GM21367 (cell line): ENCODE results near the gene POU2F3.

Experiments
- ATAC-seq: cut with Tn5 transposase; IDR thresholded peaks from one replicate; pipeline ENCODE4 v1.9.1; 2021; ENCODE audit not compliant: unreplicated experiment

POU2F3 gene

DNA sequence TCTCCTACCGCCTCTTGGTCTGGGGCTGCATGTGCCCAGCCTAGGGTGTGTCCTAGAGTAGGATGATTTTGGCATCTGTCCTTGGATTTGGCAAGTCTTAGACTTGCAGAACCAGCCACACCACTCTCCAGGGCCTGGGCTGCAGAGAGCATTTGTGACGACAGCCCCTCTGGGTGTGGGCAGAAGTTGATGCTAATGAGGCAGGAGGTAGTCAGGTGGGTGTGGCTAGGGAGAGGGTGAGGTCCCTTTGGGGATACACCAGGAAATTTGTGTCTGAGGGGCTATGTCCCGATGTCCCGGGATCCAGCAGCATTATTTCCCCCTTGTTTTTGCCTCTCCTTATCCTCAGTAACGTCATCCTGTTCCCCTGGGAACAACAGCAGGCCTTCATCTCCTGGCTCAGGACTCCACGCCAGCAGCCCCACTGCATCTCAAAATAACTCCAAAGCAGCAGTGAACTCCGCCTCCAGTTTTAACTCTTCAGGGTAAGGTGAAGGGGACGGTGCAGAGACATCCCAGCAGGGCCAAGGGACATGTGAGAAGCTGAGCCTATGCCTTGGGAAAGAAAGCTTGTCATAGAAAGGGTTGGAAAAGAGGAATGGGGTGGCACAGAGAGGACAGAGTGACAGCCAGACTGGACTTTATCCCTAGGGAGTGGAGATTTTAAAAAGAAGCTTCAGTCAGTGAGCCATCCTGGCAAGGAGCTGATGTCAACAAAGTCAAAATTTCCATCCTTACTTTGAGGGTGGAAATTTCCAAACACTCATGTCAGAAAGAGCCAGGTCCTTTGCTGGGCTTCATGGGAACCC is 77.1 kb downstream of the POU2F3 start:
- no peak for ATAC-seq

DNA sequence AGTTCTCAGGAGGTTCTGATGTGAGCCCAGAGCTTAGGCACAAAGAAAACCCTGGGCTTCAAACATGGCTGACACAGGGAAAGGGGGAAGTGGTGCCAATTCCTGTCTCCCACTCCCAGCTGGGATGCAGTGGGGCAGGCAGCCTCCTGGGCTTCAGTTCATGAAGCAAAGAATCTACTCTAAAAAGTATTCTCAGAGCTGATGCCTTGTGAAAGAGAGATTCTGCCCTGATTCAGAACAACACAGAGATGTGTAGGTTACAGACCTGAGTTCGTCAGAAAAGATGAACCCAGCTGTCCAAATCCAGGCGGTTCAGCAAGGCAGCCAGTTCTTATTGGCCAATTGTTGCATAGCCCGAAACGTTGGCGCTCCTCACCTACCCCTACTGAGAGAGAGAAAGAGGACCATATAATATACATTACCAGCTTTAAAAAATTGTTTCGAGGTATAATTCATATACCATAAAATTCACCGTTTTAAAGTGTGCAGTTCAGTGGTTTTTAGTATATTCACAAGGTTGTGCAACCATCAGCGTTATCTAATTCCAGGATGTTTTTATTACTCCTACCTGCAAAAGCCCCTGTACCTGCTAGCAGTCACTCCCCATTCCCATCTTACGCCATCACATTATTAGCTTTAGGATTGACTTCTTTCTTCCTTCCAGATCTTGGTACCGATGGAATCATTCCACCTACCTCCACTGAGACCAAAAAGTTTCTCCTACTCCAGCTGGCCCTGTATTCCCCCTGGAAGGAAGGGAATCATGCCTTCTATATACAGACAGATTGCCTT is 77.9 kb downstream of the POU2F3 start:
- ATAC-seq, result no peak

DNA sequence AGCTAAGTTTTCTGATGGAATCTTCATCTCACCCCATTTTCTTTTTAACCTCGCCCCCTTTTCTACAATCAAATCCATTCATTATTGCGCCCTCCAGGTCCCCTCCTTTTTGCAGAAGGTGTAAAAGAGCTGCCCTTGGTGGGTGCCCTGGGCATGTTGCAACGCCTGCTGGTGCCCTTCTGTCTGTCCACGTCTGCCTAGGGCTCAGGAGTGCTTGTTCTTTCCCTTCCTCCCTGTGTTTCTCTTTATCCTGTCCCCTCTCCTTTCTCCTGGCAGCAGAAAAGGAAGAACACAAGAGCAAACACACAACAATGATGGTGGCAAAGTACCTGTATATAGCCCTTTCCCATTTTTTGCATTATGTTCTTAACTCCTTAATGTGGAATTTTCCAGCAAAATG is 79.0 kb downstream of the POU2F3 start:
- ATAC-seq, result no peak

DNA sequence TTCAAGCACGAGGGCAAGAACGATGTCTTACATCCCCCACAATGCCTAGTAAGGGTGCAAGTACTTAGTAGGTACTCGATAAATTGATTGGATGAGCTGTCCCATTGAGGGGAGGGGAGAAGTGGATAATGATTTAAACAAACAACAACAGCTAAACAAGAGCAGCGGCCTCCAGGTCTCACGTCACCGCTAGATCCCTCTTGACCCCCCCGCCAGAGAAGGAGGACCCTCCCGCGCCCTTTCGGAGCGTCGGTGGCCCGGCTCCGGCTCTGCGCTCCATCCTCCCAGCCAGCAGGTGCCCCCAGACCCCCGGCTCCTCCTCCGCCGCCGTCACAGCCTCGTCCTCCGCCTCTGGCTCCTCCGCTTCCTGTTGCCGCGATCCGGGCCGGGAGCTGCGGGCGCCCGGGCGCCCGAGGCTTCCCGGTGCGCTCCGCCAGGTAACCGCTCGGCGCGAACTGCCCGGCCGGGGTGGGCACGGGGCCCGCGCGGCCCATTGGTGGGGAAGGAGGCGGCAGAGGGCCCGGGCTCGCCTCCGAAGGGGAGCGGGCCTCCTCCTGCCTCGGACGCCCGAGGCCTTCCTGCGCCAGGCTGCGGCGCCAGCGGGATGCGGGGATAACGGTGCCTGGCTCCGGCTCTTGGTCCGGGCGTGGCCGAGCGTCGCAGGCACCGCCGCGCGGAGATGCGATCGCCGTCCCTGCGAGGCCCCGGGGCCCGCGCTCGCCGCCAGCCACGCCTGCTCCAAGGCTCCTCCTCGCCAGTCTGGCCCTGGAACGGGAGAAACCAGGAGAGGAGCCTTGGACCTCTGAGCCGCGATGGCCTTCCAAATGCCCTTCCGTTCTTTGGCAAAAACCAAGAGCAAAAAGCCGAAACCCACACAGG is 85.2 kb downstream of the POU2F3 start, which contains the start of gene TLCD5:
TLCD5 (plus strand) TSS at position 368 of the 879 bp plus-strand sequence. CDS start 2,143 bp downstream, outside the sequence.
- no peak for ATAC-seq

DNA sequence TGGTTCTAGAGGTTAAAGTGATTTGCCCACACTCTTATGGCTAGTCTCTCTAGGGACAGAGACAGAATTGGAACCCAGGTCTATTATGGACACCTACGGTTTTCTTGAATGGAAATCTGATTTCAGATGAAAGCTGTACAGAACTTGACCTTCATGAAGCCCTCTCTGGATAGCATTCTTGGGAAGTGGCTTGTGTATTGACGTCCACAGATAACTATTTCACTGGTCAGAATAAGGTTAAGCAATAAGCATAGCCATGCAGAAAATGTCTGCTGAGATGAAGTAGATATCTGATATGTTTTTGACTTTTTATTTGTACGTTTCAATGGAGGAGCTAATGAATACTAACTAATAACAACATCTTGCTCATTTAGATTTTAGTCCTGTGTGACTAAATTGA is 86.3 kb downstream of the POU2F3 start:
- ATAC-seq, result no peak

DNA sequence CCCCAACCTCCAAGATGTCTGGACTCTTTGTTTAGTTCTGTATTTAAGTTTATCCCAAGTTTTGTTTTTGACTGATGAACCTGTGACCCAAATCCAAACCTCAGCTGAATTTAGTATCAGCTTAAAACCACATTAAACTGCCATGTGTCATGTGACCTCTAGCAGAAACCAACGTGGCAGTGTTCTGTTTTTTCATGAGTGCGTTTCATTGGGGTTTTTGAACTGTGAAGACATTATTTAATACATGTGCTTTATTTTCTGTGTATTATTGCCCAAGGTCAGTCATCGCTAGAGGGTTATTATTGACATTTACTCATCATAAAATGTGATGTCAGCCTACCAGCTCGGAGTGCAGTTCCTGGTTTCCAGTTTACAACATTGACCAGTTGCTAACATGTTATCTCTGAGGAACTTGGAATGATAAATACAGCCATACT is 86.9 kb downstream of the POU2F3 start:
- ATAC-seq, result no peak

DNA sequence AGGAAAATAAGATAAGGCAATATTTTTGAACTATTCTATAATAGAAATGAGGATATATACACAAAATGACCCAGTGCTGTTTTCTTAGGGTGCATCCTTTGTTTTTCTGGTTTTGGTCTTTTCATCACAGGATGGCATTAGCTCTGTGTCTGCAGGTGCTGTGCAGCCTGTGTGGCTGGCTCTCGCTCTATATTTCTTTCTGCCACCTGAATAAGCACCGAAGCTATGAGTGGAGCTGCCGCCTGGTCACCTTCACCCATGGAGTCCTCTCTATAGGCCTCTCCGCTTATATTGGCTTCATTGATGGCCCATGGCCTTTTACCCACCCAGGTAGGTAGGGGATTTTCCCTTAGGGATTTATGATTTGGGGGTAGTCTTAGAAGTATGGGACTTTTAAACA is 87.4 kb downstream of the POU2F3 start:
- ATAC-seq, result no peak

DNA sequence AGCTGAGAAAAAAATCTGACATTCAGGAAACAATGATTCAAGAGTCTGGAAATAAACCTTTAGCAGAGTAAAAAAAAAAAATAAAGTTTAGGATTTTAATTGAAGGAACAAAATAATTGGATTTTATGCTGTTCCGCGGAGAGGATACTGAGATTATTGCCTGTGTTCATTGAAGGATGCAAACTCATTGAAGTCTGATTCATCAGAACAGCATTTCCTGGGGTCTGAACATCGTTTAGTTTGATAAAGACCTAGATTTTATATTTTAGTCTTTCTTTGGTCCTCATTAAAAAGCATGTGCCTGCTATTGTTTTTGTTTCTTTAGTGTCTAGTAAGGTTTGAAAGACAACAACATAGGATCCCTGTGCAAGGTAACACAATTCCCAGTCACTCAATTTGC is 89.6 kb downstream of the POU2F3 start:
- no peak for ATAC-seq

DNA sequence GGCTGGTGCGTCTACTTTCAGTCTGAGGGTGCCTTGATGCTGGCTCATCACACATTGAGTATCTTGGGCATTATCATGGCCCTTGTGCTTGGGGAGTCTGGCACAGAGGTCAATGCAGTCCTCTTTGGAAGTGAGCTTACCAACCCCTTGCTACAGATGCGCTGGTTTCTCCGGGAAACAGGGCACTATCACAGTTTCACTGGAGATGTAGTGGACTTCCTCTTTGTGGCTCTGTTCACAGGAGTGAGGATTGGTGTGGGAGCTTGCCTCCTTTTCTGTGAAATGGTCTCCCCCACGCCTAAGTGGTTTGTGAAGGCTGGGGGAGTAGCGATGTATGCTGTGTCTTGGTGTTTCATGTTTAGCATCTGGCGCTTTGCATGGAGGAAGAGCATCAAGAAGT is 90.1 kb downstream of the POU2F3 start:
- ATAC-seq, result no peak

DNA sequence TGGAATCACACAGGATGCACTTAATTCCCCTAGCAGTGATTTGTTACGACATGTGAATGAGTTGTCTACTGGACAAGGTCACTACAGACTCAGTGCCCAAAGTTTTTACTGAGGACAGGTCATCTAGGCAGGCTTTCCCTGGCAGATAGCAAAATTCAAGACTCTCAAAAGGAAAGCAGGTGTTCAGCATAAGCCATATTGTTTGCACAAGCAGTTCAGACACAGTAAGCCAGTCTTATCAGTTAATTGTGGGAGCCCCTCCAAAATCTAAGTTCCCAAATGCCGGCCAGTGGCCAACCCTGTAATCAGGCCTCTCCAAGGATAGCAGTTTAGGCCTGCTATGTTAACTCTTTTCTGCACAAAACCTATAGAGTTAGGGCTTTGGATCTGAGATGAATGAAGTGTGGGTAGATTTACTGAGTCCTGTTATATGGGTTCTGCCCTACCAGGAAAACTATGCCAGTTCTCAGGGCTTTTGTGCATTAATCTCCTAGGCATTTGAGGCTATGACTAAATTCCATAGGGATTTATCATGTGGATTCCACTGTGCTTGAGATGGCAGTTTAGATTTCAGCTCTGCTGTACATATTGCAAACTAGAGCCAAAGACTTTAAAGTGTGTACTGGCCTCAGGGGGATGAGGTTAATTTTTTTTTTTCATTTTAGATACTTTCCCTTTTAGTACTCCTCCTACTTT is 91.5 kb downstream of the POU2F3 start:
- no peak for ATAC-seq

DNA sequence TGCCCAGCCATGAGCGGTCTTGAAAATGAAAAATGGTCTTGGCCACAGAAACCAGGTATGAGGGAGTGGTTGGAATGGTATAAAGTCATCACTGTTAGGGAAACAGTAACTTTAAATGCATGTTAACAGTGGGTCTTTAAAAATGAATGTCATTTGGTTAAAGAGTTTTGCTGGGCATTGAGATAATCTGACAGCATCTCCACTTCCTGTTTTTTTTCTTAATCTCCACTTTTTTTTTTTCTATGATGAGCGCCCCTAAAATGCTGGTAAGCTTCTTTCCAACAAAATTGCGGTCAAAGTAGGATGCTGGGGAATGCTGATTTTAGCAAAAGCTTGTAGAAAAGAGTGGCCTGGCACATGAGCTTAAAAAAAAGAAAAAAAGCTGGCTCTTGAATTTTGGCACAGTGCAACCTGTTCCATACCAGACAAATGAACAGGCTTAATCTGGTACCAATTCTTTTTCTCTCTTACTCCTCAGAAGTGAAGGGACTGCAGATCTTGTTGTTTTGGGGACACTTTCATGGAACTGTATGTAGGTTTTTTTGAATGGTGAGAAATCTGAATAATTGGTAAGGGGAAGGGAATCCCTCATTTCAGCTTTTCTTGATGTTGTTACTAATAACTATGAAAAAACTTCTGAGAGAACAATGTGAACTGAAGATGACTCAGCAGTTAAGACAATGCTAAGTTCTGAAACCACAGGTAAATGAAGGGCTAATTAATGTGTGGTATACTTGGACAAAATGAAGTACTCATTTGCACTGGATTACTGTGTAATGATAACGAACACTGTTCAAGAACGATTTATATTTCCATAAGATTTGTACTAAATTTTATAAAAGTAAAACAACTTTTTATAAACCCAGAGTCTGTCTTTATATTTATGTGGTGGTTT is 93.1 kb downstream of the POU2F3 start:
- no peak for ATAC-seq

DNA sequence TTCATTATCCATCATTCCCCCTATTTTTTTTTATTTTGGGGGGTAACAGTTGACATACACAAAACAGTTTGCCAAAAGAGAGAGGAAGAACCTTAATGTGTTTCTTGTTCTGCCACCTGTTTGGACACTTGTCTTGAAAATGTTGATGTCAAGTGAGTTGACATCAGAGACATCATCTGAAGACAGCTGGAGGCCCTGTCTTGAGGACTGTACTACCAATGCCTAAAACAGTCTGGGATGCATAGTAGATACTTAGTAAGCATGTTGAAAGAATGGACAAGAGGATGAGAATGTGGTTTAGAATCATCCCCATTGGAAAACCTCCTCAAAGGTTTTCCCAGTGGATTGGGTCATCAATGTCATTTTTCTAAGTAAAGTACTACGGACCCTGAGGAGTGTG is 93.9 kb downstream of the POU2F3 start:
- ATAC-seq, result no peak

DNA sequence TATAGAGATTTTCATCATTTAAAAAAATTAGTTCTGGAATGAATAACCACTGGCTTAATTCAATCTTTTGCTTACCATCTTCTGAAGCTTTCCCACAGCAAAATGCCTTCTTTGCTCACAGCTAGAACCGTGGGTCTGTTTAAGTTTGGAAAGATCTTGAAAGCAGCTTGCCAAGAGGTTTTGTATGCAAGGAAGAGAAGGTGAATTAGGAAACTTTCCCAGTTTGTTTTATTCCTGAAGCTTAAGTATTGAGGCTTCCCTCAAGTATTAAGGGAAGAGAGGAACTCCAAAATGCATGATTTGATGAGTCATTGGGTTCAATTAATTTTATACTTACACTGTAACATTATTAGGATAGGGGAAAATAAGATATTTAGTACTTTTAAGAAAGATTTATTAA is 94.4 kb downstream of the POU2F3 start:
- ATAC-seq, result no peak

DNA sequence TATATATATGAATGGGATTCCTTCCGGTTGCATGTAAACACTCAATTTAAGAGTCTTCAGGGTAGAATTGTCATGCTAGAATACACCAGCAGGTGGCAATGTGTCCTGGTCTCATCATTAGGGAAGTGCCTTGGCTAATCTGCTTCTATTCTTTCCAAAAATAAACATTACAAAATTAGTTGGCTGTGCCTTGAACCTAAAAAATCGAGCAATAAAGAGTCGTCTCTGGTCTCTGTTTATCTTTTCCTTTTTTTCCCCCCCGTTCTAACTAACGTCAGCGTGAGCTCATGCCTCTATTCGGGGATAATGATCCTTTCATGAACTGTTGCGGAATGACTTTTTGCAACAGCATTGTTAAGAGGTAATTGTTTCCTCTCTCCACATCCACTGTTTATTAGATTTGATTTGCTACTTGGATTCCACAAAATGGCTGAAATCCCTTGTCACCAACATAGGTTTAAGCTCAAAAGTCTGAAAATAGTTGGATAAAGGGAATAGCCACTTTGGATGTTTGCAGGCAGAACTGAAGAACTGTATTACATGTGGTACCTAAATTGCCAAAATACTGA is 95.0 kb downstream of the POU2F3 start:
- ATAC-seq, result no peak

DNA sequence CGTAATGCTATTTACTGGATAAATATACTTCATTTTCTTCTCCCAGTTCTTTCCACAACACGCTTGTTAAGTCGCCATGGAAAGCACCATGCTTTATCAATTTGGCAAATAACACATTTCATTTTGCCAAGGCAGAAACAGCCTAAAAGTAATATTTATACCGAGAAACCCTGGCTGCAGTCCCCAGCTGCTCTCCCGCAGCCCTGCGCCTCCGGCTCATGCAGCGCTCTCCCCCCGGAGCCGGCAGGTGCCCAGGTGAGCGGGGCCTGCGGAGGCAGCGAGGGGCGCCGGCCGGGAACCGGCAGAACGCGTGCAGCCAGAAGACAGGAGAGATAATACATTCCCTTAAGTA is 95.6 kb downstream of the POU2F3 start:
- ATAC-seq, result no peak

DNA sequence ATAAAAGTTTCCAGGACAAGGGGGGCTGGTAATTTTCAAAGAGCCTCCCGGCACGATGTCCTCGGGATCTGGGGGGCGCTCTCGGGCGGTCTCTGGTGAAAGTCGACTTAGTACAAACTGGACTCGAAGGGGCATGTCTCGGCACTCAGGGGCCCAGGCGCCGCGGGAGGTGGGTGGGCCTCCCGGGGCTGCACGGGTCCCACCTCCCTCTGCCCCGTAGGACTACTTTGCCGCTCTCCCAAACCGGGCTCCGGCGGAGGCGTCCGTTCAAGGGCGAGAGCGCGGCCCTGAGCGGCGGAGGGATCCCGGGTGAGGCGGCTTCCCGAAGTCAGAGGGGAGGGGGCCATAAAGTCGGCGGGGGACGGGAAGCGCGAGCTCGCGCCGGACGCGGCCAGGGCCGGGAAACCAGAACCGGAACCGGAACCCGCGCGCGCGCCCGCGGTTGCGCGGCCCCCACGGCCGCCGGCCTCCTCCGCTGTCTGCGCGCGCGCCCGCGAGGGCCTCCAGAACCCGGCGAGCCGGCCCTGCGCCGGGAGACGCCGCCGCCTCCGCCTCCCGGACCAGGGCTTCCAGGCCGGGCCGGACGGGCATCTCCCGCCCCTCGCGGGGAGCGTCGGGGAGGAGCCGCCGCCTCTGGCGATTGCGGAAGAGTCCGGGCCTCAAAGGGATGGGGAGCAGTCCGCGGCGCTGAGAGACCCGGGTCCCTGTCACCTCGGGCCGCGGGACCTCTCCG is 96.1 kb downstream of the POU2F3 start, which contains the start of gene ARHGEF12:
ARHGEF12 (plus strand) TSS at position 506 of the 733 bp plus-strand sequence. CDS start 831 bp downstream, outside the sequence.
- no peak for ATAC-seq

DNA sequence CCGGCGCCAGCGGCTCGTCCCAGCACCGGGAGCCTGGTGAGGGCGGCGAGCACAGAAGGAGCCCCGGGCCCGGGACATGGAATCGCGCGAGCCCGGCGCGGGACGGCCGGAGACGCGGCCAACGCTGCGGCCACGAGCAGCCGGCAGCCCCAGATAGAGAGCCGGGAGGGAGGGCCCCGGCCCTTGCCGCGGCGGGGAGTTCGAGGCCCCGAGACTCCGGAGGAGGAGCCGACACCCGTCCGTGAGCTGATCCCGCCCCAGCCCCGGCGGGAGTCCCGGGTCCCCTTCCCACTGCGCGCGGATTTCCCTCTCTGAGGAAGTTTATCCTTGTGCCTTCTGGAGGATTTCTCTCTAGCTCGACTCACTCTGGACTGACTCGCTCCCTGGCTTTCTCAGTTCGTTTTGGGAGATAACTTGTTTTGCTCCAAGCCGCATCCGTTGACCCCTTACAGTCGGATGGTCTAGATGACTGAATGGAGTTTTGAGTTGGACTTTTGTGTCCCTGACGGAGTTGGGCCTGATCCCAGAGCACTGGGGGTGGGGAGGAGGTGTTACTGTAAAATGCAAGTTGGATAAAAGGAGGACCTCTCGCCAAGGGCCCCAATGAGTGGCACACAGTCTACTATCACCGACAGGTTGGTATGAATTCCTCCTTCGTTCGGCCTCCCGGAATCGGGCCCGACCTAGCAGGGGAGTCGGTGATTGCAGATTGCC is 96.9 kb downstream of the POU2F3 start:
- ATAC-seq, result no peak
